ENCODE measurements around the gene KCNH5.

The KCNH5 gene

GRCh38 chr14:62908506-62908905 lies 136.8 kb downstream of the KCNH5 start:
- no peak for TF ChIP-seq CTCF (IDR thresholded peaks at IDR 0.05; ENCODE audit: low read length, missing control alignments)
- DNase-seq (ENCODE audit: low read depth): no peak
- H3K4me3 ChIP-seq (replicated peaks; ENCODE audit: low read depth, low read length): no peak overlapping the region

- no peak for DNase-seq (ENCODE audit: low read depth)
- no peak for TF ChIP-seq CTCF (IDR thresholded peaks at IDR 0.05; ENCODE audit: low read length, missing control alignments)
Observed at GRCh38 chr14:62905566-62905965, 139.7 kb downstream of the KCNH5 start.

GRCh38 chr14:62897771-62898170 lies 147.5 kb downstream of the KCNH5 start:
- H3K4me3 ChIP-seq (replicated peaks; ENCODE audit: low read depth, low read length): no peak overlapping the region
- no peak for TF ChIP-seq CTCF (IDR thresholded peaks at IDR 0.05; ENCODE audit: low read length, missing control alignments)

More at GRCh38 chr14:62905566-62905965, 139.7 kb downstream of the KCNH5 start:
- no peak overlapping the region for H3K4me3 ChIP-seq (replicated peaks; ENCODE audit: low read depth, low read length)

GRCh38 chr14:62896932-62897456 lies 148.3 kb downstream of the KCNH5 start:
- no peak overlapping the region for H3K4me3 ChIP-seq (replicated peaks; ENCODE audit: low read depth, low read length)
- DNase-seq (ENCODE audit: low read depth): no peak
- TF ChIP-seq CTCF (IDR thresholded peaks at IDR 0.05; ENCODE audit: low read length, missing control alignments): no peak

More at GRCh38 chr14:62897771-62898170, 147.5 kb downstream of the KCNH5 start:
- no peak for DNase-seq (ENCODE audit: low read depth)

- no peak for DNase-seq (ENCODE audit: low read depth)
- no peak overlapping the region for H3K4me3 ChIP-seq (replicated peaks; ENCODE audit: low read depth, low read length)
- TF ChIP-seq CTCF (IDR thresholded peaks at IDR 0.05; ENCODE audit: low read length, missing control alignments): no peak
Observed at GRCh38 chr14:62894736-62895135, 150.5 kb downstream of the KCNH5 start.

- DNase-seq (ENCODE audit: low read depth): peak; percentile 2
- no peak overlapping the region for H3K4me3 ChIP-seq (replicated peaks; ENCODE audit: low read depth, low read length)
- TF ChIP-seq CTCF (IDR thresholded peaks at IDR 0.05; ENCODE audit: low read length, missing control alignments): no peak
Observed at GRCh38 chr14:62889364-62889763, 155.9 kb downstream of the KCNH5 start.

- H3K4me3 ChIP-seq (replicated peaks; ENCODE audit: low read depth, low read length): no peak overlapping the region
- TF ChIP-seq CTCF (IDR thresholded peaks at IDR 0.05; ENCODE audit: low read length, missing control alignments): no peak
- no peak for DNase-seq (ENCODE audit: low read depth)
Observed at GRCh38 chr14:62886461-62886860, 158.8 kb downstream of the KCNH5 start.

Measured in fibroblast of pulmonary artery (primary cell).